Right hindlimb (tissue), 1 donor: ENCODE data around the gene ARID1A.
A peak's percentile ranks its signal among the peaks of the same experiment; 100 is the strongest.
"Not testable (repeated sequence)": the region's sequence is repeated elsewhere in the genome, so short reads cannot be mapped to it uniquely, and the experiment has no call there.

Experiments
- DNase-seq: peaks from one replicate; pipeline ENCODE4 v3.0.0-alpha.2; 2018

Gene ARID1A

DNA sequence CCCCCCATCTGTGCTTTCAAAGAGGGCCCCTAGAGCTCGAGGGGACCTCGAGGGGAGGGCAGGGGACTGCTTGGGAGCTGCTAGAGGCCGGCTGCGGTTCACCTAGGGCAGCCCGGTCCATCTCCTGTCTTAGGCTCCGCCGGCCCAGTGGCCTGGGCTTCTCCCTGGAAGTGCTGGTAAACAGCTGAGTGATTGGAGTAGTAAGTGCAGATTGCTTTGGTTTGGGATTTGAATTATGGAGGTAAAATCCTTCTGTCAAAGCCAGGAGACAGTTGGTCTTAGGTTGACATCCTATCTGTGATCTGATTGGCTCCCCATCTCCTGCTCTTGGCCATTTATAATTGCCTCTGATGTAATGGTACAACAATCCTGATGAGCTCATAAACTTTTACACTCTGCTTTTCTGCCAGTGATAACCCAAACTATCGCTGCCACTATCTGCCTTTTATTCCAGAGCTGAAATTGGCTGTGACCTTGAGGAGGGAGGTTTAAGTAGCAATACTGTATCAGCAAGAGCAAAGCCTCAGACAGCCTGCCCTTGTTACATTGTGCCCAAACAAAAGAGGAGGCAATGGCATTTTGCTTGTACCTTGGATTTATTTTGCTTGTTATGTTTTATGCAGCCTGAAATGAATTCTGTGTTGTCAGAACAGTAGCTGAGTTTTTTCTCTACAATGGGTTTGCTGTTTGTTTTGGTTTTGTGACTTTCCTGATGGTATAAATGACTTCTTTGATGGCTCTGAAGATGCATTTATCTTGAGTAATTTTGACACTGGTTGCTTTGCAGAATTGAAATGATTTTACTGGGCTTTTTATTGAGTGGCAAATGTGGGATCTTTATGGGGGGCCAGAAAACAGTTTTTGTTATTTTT lies 2.4 kb downstream of the ARID1A start:
- DNase-seq, result peak; percentile 47

DNA sequence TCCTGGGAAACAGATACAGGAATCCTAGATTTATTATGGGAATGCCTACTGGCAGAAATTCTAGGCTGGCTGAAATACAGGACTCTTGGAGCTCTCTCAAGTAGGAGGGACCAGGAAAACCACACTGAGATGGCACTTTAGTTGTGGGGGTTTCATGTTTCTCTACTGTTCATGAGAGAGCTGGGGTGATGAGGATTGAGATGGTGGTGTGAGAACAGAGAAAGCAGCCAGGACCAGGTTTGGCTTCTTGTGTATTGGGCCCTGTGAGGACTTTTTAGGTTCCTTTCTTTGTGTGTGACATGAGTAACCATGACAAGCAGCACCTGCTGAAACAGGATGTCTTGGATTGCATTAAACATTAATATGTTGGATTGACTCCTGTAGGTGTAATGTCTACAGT lies 4.9 kb downstream of the ARID1A start:
- DNase-seq, result no peak

DNA sequence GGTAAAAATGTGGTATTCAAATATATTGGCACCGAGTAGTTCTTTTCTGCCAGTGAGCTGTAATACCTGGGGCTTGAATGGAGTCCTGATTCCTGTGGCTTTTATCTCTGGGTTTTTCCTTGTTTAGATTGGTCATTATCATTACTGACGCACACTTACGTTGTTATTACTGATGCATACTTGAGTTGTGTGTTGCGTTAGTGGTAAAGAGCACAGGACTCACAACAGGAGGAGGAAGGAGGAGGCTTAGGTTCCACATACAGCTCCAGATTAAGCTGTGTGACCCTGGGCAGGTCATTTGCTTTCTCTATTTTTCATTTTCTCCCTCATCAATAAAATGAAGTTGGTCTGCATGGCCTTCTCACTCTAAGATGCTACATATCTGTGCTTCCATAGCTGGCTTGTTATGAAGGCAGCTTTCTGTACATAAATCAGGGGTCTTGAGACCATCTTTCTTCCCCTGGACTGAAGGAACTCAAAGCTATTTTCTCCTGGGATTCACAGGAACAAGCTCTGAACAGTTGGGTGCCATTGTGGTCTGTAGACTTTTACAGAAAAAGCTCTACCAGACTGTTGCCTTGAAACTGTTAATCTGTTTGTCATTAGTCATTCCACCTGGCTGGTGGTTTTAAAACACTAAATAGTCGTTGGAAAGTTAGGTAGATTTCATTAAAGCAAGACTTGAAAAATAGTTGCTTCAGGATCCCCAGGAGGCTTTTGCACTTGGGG lies 5.6 kb downstream of the ARID1A start:
- DNase-seq, result no peak

GRCh38 chr1:26701995-26702679 lies 6.3 kb downstream of the ARID1A start:
- DNase-seq, result no peak

DNA sequence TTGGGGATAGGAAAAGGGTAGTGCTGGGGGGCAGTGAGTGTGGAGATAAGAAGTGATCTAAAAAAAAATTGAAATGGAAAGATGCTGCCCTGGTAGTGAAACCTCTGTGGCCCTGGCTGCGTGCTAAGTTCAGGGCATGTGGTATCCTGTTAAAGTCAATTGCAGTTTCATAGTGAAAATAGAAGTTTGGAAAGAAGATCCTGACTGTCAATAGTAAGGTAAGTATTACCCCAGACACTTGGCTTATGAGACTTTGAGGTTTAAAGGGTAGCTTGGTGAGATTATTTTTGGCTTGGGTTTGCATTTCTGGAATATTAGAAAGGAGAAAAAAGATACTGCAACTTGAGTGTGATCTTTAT lies 6.8 kb downstream of the ARID1A start:
- DNase-seq, result no peak

DNA sequence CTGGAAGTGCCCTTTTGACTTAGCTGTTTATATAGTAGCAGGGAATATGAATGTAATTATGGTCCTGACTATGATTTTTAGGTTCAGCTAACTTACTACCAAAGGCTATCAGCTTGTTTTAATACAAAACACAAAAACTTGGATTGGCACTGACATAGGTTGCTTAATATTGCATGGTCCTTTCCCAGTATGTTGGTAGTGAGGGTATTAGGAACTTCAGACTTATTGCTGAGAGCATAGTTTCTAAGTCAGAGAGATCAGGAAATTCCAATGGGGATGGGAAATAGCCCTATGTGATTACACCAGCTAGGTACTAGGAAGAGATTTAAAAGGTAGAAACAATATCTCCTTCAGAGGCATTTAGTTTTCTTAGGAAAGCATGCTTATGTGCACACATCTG lies 7.7 kb downstream of the ARID1A start:
- no peak for DNase-seq

GRCh38 chr1:26704629-26705028 lies 8.8 kb downstream of the ARID1A start:
- DNase-seq, result no peak

DNA sequence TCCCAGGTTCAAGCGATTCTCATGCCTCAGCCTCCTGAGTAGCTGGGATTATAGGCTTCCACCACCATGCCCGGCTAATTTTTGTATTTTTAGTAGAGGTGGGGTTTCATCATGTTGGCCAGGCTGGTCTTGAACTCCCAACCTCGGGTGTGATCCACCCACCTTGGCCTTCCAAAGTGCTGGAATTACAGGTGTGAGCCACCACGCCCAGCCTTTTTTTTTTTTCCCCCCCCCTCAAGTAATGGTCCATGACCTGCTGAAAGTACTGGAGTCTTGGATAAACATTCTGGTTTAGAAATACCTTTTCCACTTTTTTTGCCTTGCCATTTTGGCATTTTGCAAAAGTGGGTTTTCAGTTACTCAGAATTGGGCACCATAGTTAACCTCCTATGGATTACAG lies 9.4 kb downstream of the ARID1A start:
- not testable (repeated sequence) for DNase-seq

DNA sequence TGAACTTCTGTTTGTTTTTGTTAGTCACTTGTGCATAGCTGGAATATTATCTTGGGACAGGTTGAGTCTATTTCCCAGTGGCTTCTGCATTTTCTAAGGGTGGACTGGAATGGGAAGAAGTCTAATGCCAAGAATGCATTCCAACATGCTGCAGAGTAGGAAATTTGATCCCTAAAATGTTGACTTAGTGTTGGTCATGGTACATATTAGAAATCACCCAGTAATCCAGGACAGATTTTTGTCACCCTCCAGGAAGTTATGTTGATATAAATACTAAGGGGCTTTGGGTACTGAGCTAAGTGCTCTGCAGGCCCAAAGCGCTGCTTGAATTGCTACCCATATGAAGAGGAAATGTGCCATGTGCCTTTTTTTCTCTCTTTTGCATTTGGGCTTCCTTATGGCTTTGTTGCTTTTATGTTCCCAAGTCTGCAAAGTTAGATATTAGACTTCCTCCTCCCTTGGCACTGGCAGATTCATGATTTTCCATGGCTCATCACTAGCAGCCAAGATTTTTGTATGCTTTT lies 10.0 kb downstream of the ARID1A start:
- no peak for DNase-seq

DNA sequence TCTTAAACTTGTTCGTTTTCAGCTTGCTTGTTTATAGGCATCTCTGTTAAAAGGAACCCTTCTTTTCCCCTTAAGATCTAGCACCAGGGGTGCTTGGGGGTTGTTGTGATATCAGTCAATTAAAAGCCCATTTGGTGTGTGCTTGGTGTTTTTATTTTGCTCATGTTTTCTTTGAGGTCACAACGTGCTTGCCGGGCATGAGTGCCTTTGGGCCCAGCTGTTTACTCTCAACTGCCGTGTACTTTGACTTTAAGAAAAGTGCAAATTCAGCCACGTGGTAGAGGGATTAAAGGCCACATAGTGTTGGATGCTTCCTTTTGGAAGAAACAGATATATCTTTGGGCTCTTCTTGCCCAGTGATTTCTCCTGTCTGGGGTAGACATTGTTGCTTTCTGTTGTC lies 10.5 kb downstream of the ARID1A start:
- DNase-seq, result no peak

DNA sequence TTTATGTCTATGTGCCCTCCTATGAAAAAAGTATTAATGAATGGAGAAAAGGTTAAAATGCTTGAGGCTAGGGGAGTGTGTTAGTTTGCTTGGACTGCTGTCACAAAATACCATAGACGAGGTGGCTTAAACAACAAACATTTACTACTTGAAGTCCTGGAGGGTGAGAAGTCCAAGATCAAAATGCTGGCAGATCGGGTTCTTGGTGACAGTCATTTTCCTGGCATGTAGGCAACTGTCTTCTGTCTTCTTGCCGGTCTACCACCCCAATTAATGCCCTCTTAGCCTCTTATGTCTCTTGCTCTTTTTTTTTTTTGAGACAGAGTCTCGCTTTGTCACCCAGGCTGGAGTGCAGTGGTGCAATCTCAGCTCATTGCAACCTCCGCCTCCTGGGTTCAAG lies 15.0 kb downstream of the ARID1A start:
- no peak for DNase-seq

DNA sequence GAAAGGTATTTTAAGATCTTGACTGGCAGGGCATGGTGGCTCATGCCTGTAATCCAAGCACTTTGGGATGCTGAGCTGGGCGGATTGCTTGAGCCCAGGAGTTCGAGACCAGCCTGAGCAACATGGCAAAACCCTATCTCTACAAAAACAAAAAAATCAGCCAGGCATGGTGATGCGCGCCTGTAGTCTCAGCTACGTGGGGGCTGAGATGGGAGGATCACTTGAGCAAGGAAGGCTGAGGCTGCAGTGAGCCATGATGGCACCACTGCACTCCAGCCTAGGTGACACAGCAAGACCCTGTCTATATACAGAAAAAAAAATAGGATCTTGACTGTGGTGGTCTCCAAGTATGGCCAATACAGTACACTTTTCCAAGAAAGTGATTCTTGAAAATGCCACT lies 16.0 kb downstream of the ARID1A start:
- DNase-seq, result no peak

GRCh38 chr1:26717017-26717491 lies 21.2 kb downstream of the ARID1A start:
- DNase-seq, result no peak

DNA sequence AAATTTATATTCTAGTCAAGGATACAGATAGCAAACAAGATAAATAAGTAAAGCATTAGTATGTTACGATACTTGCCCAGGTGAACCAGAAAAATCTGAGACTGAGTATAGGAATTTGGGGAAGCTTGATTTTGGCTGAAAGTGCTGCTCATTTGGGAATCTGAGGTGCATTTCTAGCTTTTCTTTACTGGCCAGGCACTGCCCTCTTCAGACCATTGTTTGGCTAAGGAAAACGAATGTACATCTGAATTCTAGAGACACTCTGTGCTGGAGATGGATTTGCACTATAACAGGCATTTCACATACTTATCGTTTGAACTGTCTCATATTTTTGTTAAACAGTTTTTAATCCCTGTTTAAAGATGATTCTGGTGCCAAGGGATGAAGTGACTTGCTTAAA lies 23.4 kb downstream of the ARID1A start:
- DNase-seq, result no peak

DNA sequence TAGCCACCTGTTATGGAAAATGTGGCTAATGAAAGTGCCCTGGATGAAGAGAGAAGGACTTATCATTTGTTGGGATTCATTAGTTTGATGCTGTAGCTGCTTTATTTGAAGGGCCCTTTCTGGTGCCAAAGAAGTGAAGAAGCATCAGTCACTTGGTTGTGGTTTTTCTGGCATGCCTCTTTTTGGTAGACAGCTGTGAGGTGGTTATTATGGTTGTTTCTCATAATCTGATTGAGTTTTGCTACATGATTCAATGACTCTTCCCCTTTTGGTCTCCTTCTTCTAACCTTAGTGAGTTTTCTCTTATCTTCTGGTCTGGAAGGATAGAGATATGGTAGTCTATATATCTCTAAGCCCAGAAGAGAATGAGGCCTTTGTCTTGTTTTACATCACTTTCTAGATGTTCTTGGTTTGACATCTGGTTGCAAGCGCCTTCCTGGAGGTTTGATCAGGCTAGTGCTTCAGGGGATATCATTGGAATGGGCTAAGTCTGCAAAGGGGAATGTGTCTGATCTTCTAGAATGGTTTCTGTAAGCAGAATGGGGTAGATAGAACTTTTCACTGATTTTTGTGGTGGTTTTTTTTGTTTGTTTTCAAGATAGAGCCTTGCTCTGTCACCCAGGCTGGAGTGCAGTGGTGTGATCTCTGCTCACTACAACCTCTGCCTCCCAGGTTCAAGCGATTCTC lies 26.0 kb downstream of the ARID1A start:
- no peak for DNase-seq

GRCh38 chr1:26723013-26723991 lies 27.5 kb downstream of the ARID1A start:
- peak; percentile 92 for DNase-seq

DNA sequence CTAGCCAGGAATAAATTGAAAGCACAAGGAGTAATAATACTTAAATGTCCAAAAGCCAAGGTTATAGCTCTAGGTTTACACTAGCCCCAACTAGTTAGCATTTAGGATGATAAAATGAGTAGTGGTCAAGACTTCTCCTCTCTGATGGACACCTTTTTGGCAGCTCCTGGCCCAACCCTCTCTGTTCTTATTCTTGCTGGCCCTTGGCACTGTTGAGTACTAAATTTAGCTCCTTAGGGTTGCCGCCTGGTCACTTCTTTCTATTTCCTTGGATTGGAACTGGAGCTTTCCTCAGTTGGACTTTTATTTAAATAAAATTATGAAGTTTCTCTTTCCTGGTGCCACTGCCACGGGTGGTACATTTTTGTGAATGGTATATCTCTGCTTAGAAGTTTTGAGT lies 28.3 kb downstream of the ARID1A start:
- no peak for DNase-seq

GRCh38 chr1:26724926-26725325 lies 29.1 kb downstream of the ARID1A start:
- DNase-seq, result no peak

- DNase-seq, result not testable (repeated sequence)
Measured at GRCh38 chr1:26725904-26726303, 30.1 kb downstream of the ARID1A start.

DNA sequence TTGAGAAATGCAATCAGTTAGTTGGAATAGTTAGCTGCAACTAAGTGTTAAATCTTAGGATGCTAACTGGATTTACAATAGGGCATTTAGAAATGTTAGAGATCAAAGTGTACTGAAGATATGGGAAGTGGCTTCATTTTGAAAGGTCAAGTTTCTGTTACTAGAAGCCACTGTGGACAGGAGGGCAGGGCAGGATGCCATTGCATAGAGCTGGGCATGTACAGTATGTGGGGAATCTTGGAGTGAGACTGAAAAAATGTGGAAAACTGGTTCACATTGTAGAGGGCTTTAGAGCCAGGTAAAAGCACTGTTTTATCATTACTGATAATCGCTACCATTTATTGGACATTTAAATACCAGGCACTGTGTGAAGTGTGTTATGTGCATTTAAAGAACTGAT lies 31.0 kb downstream of the ARID1A start:
- no peak for DNase-seq

- DNase-seq, result no peak
Measured at GRCh38 chr1:26727476-26727875, 31.7 kb downstream of the ARID1A start.

- DNase-seq, result no peak
Measured at GRCh38 chr1:26728645-26729044, 32.8 kb downstream of the ARID1A start.
